Keratinocyte (primary cell): ENCODE results near the gene CLDN24. TPM values are rescaled to one million over a fixed set of nuclear protein-coding genes. Genes with fewer than 3 reads are reported as not detected.
A peak's percentile ranks its signal among the peaks of the same experiment; 100 is the strongest.

Source experiments
- DNase-seq: peaks from one replicate; pipeline ENCODE4 v3.0.0-alpha.2; 2011; ENCODE audit warnings: low read depth, missing footprints, low spot score
- FAIRE-seq: peaks from 2 replicates; lab custom pipeline; 2011; peaks lifted over from hg19 to GRCh38; lab: Jason Lieb, UNC
- H2AFZ ChIP-seq: 2 replicates; pipeline ENCODE4 v1.6.0; 2012; ENCODE audit warnings: low read length, control low read depth, inconsistent platforms; ENCODE audit not compliant: control insufficient read depth
- H3K27ac ChIP-seq: 2 replicates; pipeline ENCODE4 v1.5.1; 2011; ENCODE audit warnings: low read length; ENCODE audit not compliant: control insufficient read depth, insufficient read depth
- H3K27me3 ChIP-seq: 3 replicates; pipeline ENCODE4 v1.6.0; 2011; ENCODE audit warnings: low read length; ENCODE audit not compliant: control insufficient read depth, insufficient read depth; ENCODE audit errors: extremely low read depth
- H3K36me3 ChIP-seq, 2 experiments: 2 replicates in 1 of 2; 3 replicates in 1 of 2; pipeline ENCODE4 v1.5.1; 2011; ENCODE audit warnings: low read length in 2 of 2, mild to moderate bottlenecking in 1 of 2; ENCODE audit not compliant: control insufficient read depth in 2 of 2, insufficient read depth in 2 of 2; ENCODE audit errors: extremely low read depth in 1 of 2
- H3K4me1 ChIP-seq: 3 replicates; pipeline ENCODE4 v1.5.1; 2011; ENCODE audit warnings: low read length; ENCODE audit not compliant: control insufficient read depth, insufficient read depth; ENCODE audit errors: extremely low read depth
- H3K4me2 ChIP-seq: 3 replicates; pipeline ENCODE4 v1.6.0; 2011; ENCODE audit warnings: low read depth, low read length; ENCODE audit not compliant: control insufficient read depth, insufficient read depth; ENCODE audit errors: extremely low read depth
- H3K4me3 ChIP-seq, 3 experiments: fragments of 200-600 bp in 1 of 3; sonication (generic) in 1 of 3; 2 replicates in 2 of 3; 3 replicates in 1 of 3; pipeline ENCODE4 v1.5.1; 2011 to 2016; ENCODE audit warnings: low read length in 3 of 3, mild to moderate bottlenecking in 3 of 3, control low read depth in 2 of 3, inconsistent platforms in 1 of 3, low read depth in 1 of 3, mixed read lengths in 1 of 3, mixed run types in 1 of 3, moderate library complexity in 1 of 3; ENCODE audit not compliant: control insufficient read depth in 2 of 3, insufficient read depth in 2 of 3; ENCODE audit errors: extremely low read depth in 1 of 3
- H3K79me2 ChIP-seq: 2 replicates; pipeline ENCODE4 v1.6.0; 2012; ENCODE audit warnings: low read length; ENCODE audit not compliant: control insufficient read depth, insufficient read depth
- H3K9ac ChIP-seq: 3 replicates; pipeline ENCODE4 v1.6.0; 2011; ENCODE audit warnings: low read length; ENCODE audit not compliant: control insufficient read depth, insufficient read depth; ENCODE audit errors: extremely low read depth
- H3K9me1 ChIP-seq: 3 replicates; pipeline ENCODE4 v1.6.0; 2011; ENCODE audit warnings: low read length; ENCODE audit not compliant: control insufficient read depth, insufficient read depth; ENCODE audit errors: extremely low read depth
- H3K9me3 ChIP-seq: 2 replicates; pipeline ENCODE4 v1.5.1; 2012; ENCODE audit warnings: low read depth, low read length; ENCODE audit not compliant: control insufficient read depth
- H4K20me1 ChIP-seq: 3 replicates; pipeline ENCODE4 v1.6.0; 2011; ENCODE audit warnings: low read length; ENCODE audit not compliant: control insufficient read depth, insufficient read depth; ENCODE audit errors: extremely low read depth
- EZH2 ChIP-seq: IDR thresholded peaks from one replicate; pipeline ENCODE4 v1.6.1; 2012; ENCODE audit warnings: inconsistent platforms, mild to moderate bottlenecking, low read length, moderate library complexity
- dilution Hi-C: fragments of 300-500 bp; cut with MboI; formaldehyde crosslinking; loops from one replicate; pipeline ENCODE4 v1.7.0; 2020; ENCODE audit warnings: low sequenced_read_pairs; ENCODE audit not compliant: extremely low pct_ligation_motif_present
- polyA plus RNA-seq, 5 experiments: library from polyadenylated mRNA; depleted of rRNA in 3 of 5; stranded (reverse) in 3 of 5; stranded (forward) in 1 of 5; unstranded in 1 of 5; fragments of >200 nt; gene quantifications; 1 replicate in 1 of 5; 2 replicates in 3 of 5; 3 replicates in 1 of 5; pipeline versions ENCODE4 v1.2.1 to v1.2.3, GENCODE V29; 2011 to 2012; ENCODE audit warnings: missing spikeins in 2 of 5, low read depth in 1 of 5, low replicate concordance in 1 of 5
- TF ChIP-seq, protein P1 (sequence below), 3 experiments: IDR thresholded peaks in 1 of 3; conservative IDR thresholded peaks in 1 of 3; optimal IDR thresholded peaks in 1 of 3; 2 replicates in 2 of 3; 3 replicates in 1 of 3; pipeline versions ENCODE3 to v1.5.1; 2011; ENCODE audit warnings: low read length in 3 of 3, mild to moderate bottlenecking in 3 of 3, moderate library complexity in 2 of 3, control low read depth in 1 of 3, inconsistent platforms in 1 of 3; ENCODE audit not compliant: insufficient read depth in 2 of 3; ENCODE audit errors: extremely low read depth in 1 of 3

The CLDN24 gene
- polyA plus RNA-seq, 1 donor (not counting 4 experiments of a cell fraction or from before 2014, with no cell fraction given), result not detected

DNA sequence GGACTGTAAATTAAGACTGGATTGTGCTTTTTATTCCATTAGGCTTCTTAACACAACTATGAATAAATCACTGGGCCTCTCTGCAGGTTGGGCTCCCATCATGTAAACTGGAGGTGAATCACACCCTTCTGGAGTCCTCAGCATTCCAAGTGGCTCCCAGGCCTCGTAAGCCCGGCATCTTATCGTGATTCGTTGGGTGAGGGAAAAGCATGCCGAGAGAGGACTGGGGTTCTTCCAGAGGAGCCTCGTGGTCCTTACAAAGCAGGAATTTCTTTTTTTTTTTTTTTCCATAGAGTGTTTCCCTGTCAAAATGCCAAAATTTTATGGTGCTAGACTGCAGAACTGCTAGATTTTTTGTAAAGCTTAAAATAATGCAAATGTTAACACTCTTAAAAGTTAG, 22.2 kb downstream of the CLDN24 start:
- dilution Hi-C loops, result no loop called here
- no peaks in the 10 kb centered on the region for H3K27me3 ChIP-seq
- H3K4me3 ChIP-seq, result no peak overlapping the region
- no peak overlapping the region for H3K9ac ChIP-seq
- H2AFZ ChIP-seq, result no peak overlapping the region
- no peaks in the 10 kb centered on the region for H3K9me3 ChIP-seq
- H3K79me2 ChIP-seq, result no peaks in the 10 kb centered on the region
- TF ChIP-seq, protein P1, sequence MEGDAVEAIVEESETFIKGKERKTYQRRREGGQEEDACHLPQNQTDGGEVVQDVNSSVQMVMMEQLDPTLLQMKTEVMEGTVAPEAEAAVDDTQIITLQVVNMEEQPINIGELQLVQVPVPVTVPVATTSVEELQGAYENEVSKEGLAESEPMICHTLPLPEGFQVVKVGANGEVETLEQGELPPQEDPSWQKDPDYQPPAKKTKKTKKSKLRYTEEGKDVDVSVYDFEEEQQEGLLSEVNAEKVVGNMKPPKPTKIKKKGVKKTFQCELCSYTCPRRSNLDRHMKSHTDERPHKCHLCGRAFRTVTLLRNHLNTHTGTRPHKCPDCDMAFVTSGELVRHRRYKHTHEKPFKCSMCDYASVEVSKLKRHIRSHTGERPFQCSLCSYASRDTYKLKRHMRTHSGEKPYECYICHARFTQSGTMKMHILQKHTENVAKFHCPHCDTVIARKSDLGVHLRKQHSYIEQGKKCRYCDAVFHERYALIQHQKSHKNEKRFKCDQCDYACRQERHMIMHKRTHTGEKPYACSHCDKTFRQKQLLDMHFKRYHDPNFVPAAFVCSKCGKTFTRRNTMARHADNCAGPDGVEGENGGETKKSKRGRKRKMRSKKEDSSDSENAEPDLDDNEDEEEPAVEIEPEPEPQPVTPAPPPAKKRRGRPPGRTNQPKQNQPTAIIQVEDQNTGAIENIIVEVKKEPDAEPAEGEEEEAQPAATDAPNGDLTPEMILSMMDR (optimal IDR thresholded peaks at IDR 0.05 in 1 of 3, IDR thresholded peaks at IDR 0.05 in 1 of 3, conservative IDR thresholded peaks at IDR 0.05 in 1 of 3; ENCODE audit: extremely low read depth in 1 of 3, insufficient read depth in 2 of 3, low read length in 3 of 3), result no peak
- no peak for TF ChIP-seq EZH2
- H3K4me1 ChIP-seq, result peaks cover 8% of the 10 kb centered on the region
- DNase-seq (no peak), FAIRE-seq (no peak)
- H3K4me2 ChIP-seq, result no peak overlapping the region
- no peaks in the 10 kb centered on the region for H3K9me1 ChIP-seq
- H3K27ac ChIP-seq, result no peak overlapping the region
- H4K20me1 ChIP-seq, result no peaks in the 10 kb centered on the region
- H3K36me3 ChIP-seq, result no peaks in the 10 kb centered on the region

DNA sequence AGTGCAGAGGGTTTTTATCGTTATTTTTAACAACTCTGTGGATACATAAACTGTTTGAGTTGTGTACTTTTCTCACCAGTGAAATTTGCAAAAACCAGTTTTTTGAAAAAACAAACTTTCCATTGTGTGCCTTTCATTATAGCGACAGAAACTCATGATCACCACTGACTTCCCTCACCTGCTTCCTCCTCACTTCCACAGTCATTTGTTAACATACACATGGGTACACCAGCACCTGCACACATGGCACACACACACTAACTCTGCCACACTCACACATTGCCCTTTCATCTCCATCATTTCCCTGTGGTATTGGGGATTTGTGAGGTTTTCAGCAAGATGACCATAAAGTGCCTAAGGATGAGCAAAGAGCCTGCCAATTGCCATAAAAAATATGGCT, 22.8 kb downstream of the CLDN24 start:
- H3K79me2 ChIP-seq, result no peaks in the 10 kb centered on the region
- H3K4me1 ChIP-seq, result peaks cover 8% of the 10 kb centered on the region
- H3K36me3 ChIP-seq, result peaks cover 0 to under 1% of the 10 kb centered on the region in 2 experiments
- DNase-seq, result no peak
- H3K9me1 ChIP-seq, result no peaks in the 10 kb centered on the region
- H4K20me1 ChIP-seq, result no peaks in the 10 kb centered on the region
- TF ChIP-seq EZH2, result no peak
- TF ChIP-seq, protein P1 (optimal IDR thresholded peaks at IDR 0.05 in 1 of 3, IDR thresholded peaks at IDR 0.05 in 1 of 3, conservative IDR thresholded peaks at IDR 0.05 in 1 of 3; ENCODE audit: extremely low read depth in 1 of 3, insufficient read depth in 2 of 3, low read length in 3 of 3), result no peak
- peak; percentile 56 for FAIRE-seq
- no peaks in the 10 kb centered on the region for H3K9me3 ChIP-seq
- no peak overlapping the region for H3K4me3 ChIP-seq
- dilution Hi-C loops, result no loop called here
- H2AFZ ChIP-seq, result no peak overlapping the region
- no peak overlapping the region for H3K9ac ChIP-seq
- H3K27me3 ChIP-seq, result no peaks in the 10 kb centered on the region
- no peak overlapping the region for H3K4me2 ChIP-seq
- H3K27ac ChIP-seq, result no peak overlapping the region
